H1 (cell line): Measurements from ENCODE around the gene CYP2W1.

Source experiments
- BCL11A ChIP-seq, 2 experiments: IDR thresholded peaks; one replicate each; pipeline ENCODE4 v1.6.1; 2011; ENCODE audit warnings: low read depth in 2 of 2, low read length in 2 of 2, mild to moderate bottlenecking in 2 of 2
- CTCF ChIP-seq, 3 experiments: IDR thresholded peaks; 1 replicate in 2 of 3; 2 replicates in 1 of 3; pipeline versions ENCODE4 v1.5.1 to v1.6.1; 2011; ENCODE audit warnings: low read length in 3 of 3, mild to moderate bottlenecking in 3 of 3, inconsistent platforms in 2 of 3, low read depth in 1 of 3, moderate library complexity in 1 of 3; ENCODE audit not compliant: insufficient read depth in 1 of 3; ENCODE audit errors: control extremely low read depth in 1 of 3
- EGR1 ChIP-seq: IDR thresholded peaks from 2 replicates; pipeline ENCODE4 v1.6.1; 2011; ENCODE audit warnings: low read depth, low read length, borderline replicate concordance
- FOSL1 ChIP-seq: IDR thresholded peaks from 2 replicates; pipeline ENCODE4 v1.6.1; 2011; ENCODE audit warnings: mild to moderate bottlenecking, low read depth, low read length, moderate library complexity; ENCODE audit not compliant: insufficient read depth
- HDAC2 ChIP-seq, 2 experiments: fragments of 300-600 bp in 1 of 2; sonication (generic) in 1 of 2; IDR thresholded peaks; 2 replicates each; pipeline ENCODE4 v1.6.1; 2011 to 2012; ENCODE audit warnings: low read depth in 2 of 2, low read length in 2 of 2, mild to moderate bottlenecking in 2 of 2, moderate library complexity in 2 of 2, borderline replicate concordance in 1 of 2, inconsistent platforms in 1 of 2
- MAX ChIP-seq: IDR thresholded peaks from 2 replicates; pipeline ENCODE4 v1.6.1; 2012; ENCODE audit warnings: inconsistent platforms
- POLR2AphosphoS5 ChIP-seq: IDR thresholded peaks from 2 replicates; pipeline ENCODE4 v1.6.1; 2011; ENCODE audit warnings: low read depth, low read length
- RAD21 ChIP-seq, 2 experiments: IDR thresholded peaks in 1 of 2; conservative IDR thresholded peaks in 1 of 2; 2 replicates each; pipeline ENCODE4 v1.6.1; 2011; ENCODE audit warnings: low read depth in 2 of 2, low read length in 2 of 2, improper control_type of control experiment in 1 of 2, inconsistent platforms in 1 of 2, mild to moderate bottlenecking in 1 of 2, moderate library complexity in 1 of 2
- SIX5 ChIP-seq: IDR thresholded peaks from 2 replicates; pipeline ENCODE4 v1.6.1; 2011; ENCODE audit warnings: mild to moderate bottlenecking, low read depth, low read length
- TEAD4 ChIP-seq: IDR thresholded peaks from 2 replicates; pipeline ENCODE4 v1.6.1; 2012; ENCODE audit warnings: low read depth, low read length, inconsistent platforms, mixed read lengths
- ZNF274 ChIP-seq: IDR thresholded peaks from 2 replicates; pipeline ENCODE4 v1.7.0; 2012; ENCODE audit warnings: low read length, borderline replicate concordance; ENCODE audit errors: extremely low read depth

GRCh38 chr7:953547-954327 is 29.2 kb upstream of the CYP2W1 start:
- TF ChIP-seq BCL11A (IDR thresholded peaks at IDR 0.05; ENCODE audit: low read depth in 2 of 2, low read length in 2 of 2): no peak
- no peak for TF ChIP-seq CTCF (IDR thresholded peaks at IDR 0.05; ENCODE audit: control extremely low read depth in 1 of 3, insufficient read depth in 1 of 3, low read depth in 1 of 3, low read length in 3 of 3)
- TF ChIP-seq ZNF274: no peak
- no peak; a peak in 1 of 4 replicates for TF ChIP-seq RAD21 (IDR thresholded peaks at IDR 0.05 in 1 of 2, conservative IDR thresholded peaks at IDR 0.05 in 1 of 2; ENCODE audit: low read depth in 2 of 2, low read length in 2 of 2)
- TF ChIP-seq TEAD4: no peak
- TF ChIP-seq FOSL1: no peak
- no peak for TF ChIP-seq POLR2AphosphoS5
- TF ChIP-seq HDAC2 (IDR thresholded peaks at IDR 0.05; ENCODE audit: borderline replicate concordance in 1 of 2, low read depth in 2 of 2, low read length in 2 of 2): no peak
- TF ChIP-seq SIX5: no peak
- TF ChIP-seq MAX: no peak
- TF ChIP-seq EGR1: no peak
